GM10266 (cell line): ENCODE data around the gene KLC1.

Experiments
- DNase-seq: peaks from one replicate; pipeline ENCODE4 v3.0.0; 2012; ENCODE audit errors: extremely low spot score
- TF ChIP-seq, protein P1 (sequence below): IDR thresholded peaks from 2 replicates; pipeline ENCODE4 v1.5.1; 2012; ENCODE audit warnings: mild to moderate bottlenecking, low read depth; ENCODE audit not compliant: control insufficient read depth, insufficient read depth; ENCODE audit errors: missing control alignments

The KLC1 gene

GRCh38 chr14:103671911-103672310 lies 42.9 kb downstream of the KLC1 start:
- TF ChIP-seq, protein P1, sequence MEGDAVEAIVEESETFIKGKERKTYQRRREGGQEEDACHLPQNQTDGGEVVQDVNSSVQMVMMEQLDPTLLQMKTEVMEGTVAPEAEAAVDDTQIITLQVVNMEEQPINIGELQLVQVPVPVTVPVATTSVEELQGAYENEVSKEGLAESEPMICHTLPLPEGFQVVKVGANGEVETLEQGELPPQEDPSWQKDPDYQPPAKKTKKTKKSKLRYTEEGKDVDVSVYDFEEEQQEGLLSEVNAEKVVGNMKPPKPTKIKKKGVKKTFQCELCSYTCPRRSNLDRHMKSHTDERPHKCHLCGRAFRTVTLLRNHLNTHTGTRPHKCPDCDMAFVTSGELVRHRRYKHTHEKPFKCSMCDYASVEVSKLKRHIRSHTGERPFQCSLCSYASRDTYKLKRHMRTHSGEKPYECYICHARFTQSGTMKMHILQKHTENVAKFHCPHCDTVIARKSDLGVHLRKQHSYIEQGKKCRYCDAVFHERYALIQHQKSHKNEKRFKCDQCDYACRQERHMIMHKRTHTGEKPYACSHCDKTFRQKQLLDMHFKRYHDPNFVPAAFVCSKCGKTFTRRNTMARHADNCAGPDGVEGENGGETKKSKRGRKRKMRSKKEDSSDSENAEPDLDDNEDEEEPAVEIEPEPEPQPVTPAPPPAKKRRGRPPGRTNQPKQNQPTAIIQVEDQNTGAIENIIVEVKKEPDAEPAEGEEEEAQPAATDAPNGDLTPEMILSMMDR, result no peak
- no peak for DNase-seq

DNA sequence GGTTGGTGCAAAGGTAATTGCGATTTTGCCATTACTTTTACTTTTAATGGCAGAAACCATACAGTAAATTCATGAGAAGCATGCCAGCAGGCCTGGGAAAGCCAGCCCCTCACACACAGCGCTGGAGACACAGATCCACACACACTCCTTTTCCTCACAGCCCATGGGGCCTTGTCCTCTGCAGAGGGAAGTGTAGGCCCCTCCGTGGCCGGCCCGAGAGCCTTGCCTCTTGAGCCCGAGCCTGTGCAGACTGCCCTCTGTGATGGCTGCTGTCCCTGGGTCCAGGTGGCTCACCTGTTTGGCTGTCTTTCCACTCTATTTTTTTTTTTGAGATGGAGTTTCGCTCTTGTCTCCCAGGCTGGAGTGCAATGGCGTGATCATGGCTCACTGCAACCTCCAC lies 46.9 kb downstream of the KLC1 start:
- TF ChIP-seq, protein P1, result no peak
- DNase-seq, result no peak

DNA sequence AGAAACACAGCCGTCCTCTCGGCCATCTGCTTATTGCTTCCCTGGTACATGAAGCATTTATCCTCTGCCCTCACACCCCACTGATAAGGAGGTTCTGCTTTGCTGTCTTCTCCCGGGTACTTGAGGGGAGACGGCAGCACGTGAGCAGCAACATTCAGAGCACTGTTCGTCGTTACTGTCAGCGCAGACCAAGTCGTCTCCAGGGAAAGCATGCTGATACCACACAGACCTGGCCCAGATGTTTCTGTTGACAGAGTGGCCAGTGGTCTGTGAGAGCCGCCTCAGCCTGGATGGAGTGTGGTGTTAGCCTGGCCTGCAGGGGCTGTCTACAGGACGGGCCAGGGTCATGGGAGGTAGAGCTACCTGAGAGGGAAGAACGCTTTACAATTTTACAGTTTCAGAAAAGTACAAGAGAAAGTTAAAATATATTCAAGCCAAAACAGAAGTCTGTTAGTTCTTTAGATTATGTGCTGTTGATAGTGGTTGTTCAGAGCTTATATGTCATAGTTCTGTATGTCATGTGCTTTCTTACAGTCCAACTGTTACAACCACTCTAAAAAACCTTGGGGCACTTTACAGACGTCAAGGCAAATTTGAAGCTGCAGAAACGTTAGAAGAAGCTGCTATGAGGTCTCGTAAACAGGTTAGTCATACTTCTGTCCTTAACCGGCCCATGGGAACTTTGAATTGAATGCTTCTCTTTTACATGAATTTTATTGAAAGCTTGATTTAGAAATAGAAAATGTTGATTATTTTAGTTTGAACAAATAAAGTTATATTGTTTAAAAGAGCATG lies 48.1 kb downstream of the KLC1 start:
- DNase-seq, result no peak

GRCh38 chr14:103679351-103679750 lies 50.3 kb downstream of the KLC1 start:
- TF ChIP-seq, protein P1, result peak; percentile 62
- peak; percentile 81 for DNase-seq

More for the DNA sequence above, 48.1 kb downstream of the KLC1 start:
- TF ChIP-seq, protein P1, result no peak

DNA sequence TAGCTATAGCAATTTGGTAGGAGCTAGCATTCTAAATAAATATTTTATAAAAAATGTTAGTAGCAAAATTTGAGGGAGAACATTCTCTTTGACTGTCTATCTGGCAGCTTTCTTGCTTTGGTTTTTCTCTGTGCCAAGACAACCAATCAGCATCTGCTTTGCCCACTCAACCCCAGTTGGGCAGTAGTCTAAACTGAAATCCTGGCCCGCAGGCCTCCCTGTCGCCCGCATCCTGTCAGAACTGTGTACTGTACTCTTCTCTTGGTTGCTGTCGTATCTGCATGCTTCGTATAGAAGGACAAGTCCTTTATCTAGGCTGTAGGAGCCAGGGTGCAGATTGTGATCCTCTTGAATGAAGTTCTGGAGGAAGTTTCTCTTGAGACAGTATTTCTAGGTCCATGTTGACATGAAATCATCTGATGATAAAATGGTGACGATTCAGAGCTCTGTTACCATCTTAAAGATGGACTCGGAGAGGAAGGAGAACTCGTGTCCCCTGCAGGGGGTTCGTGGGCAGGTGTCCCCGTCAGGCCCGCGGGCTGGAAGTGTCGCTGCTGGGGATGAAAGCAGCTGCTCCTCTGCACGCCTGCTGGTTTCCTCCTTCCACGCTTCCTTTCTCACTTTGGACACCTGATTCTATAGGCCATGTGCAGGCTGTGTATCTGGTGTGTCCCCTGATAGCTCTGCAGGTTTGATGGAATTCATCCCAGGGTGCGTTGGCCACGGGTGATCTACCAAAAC lies 51.6 kb downstream of the KLC1 start:
- TF ChIP-seq, protein P1, result no peak
- DNase-seq, result no peak

GRCh38 chr14:103683139-103683538 lies 54.1 kb downstream of the KLC1 start:
- DNase-seq, result no peak
- TF ChIP-seq, protein P1, result no peak

- TF ChIP-seq, protein P1, result no peak
- no peak for DNase-seq
Observed at GRCh38 chr14:103684471-103684870, 55.5 kb downstream of the KLC1 start.
